Subcutaneous adipose tissue (tissue), 4 donors: Measurements from ENCODE around the gene BACE2. TPM values are rescaled to one million over a fixed set of nuclear protein-coding genes. Genes with fewer than 3 reads are reported as not detected.

Experiments used
- CTCF ChIP-seq: fragments of 450-650 bp; IDR thresholded peaks from one replicate; pipeline ENCODE4 v1.5.1; 2016; ENCODE audit warnings: low read depth, mild to moderate bottlenecking, control low read depth, antibody characterized with exemption, moderate library complexity
- total RNA-seq, 4 donors: library from RNA; depleted of rRNA; stranded (reverse); fragments of >200 nt; gene quantifications; one replicate each; pipeline ENCODE4 v1.1.0, GENCODE V29; 2016

BACE2 gene
- total RNA-seq, 4 donors from 2014 or later: 31.1 to 37.7 (median 33.5) TPM

DNA sequence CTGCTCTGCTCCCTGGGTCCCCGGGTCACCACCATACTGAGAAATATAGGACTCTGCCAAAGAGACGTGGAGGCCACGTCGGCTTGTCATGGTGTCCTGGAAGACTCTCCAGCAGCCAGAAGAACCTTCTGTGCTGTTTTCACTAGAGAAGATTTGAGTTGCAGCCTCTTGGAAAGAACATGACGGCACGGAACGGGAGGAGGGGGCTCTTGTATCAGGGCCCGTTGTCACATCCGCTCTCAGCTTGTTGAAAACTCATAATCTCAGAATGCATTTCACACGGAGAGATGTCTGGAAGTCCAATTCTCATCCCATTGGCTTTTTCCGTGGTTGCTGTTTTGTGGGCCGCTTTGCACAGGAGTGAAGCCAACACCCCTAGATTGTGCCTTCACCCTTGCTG, 109.2 kb downstream of the BACE2 start:
- TF ChIP-seq CTCF: no peak

DNA sequence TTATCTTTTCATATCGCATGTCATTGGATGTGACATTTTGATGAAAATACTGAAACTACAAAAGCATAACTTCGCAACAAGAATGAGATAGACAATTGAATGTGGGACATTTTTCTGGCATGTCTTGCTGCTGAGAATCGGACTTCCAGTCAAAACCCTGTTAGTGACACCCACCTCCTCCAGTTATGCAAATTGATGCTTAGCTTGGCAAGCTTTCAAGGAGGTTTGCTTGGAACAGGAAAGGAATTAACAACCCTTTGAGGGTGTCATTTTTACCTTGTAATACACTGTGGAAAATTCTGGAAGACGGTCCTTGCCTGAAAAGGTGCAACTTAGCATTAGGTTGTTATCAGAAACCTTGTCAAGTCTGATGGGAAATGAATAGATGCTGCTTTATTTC, 109.9 kb downstream of the BACE2 start:
- TF ChIP-seq CTCF: no peak

DNA sequence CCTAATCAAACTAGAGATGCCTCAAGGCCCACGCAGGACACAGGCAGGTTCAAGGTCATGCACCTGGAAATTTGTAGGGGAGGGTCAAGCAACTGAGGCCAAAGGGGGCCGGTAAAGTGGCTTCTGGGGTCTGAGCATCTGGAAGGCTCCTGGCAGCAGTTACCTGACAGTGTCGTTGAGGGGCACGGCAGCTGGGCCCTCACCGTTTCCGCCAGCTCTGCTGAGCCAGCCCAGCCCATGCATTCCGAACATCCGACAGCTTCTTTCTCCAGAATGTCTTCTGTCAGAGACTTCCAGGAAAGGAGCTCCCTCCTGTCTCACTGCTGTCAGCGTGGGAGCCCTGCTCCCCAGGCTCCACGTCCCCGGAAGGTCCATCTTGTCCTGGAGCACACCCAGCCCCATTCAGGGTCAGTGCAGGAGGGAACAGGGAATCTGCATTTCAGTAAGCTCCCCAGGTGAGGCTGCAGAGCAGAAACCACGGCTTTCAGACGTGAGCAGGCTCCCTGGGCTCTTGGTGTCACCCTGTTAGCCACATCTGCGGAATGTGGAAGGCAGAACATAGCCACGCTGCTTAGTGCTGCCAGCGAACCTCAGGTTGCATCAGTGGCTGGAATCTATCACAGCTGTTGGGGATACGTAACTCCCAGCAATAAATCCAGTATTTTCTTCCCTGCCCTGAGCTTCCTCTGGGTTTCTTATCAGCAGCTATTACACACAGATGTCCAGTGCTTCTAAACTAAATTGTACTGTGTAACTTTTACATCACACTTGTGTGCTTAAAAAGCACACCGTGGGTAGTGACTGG, 112.4 kb downstream of the BACE2 start:
- no peak for TF ChIP-seq CTCF

DNA sequence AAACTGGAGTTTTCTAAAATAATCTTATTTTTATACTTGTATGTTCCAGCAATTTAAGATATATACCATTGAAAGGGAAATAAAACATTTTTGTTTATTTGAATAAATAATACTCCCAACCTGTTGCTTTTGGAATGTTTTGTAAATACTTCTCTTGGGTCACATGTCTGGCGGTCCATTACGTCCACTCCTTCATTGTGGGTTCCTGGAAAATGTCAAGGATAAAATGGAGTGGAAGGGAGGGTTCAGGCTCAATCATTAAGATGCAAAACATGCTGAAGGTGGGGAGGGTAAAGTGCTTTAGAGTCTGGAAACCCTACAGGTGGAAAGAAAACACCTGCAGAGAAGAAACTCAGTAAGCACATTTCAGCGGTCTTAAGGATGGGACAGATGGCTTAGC, 114.5 kb downstream of the BACE2 start:
- no peak for TF ChIP-seq CTCF

GRCh38 chr21:41283211-41283818, 115.4 kb downstream of the BACE2 start:
- no peak for TF ChIP-seq CTCF

GRCh38 chr21:41289431-41289830, 121.5 kb downstream of the BACE2 start:
- no peak for TF ChIP-seq CTCF

DNA sequence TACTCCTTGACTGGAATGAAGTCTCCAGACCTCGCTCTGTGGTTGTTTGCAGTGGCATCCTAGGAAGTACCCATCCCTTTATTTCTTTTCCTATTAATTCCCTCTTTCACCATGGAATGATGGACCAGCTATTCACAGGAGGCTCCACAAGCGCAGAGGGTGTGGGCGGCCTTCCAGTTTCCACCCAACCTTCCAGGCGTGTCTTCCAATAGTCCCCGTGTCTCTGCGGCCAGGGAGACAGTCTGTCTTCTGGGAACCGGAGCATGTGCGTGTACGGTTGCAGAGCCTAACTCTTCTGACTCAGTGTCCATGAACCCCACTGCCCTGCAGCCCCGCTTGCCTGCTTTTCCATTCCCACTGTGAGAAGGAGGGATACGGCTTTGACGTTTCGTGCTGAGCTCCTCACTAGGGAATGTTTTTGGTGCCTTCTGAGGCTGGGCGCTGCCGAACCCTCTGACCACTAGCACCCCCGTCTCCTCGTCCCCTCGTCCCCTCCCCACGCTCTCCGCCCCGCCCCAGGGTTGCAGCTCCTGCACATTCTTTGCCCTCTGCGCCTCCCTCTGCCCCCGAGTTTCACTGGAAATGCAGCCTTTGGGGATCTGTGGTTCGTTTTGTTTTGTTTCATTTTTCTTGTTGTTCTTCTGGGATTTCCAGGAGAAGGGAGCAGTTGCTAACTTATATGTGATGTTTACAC, 122.3 kb downstream of the BACE2 start:
- TF ChIP-seq CTCF: no peak
